Fibroblast of the aortic adventitia (primary cell): ENCODE data around the gene SERTAD2. TPM values are rescaled to one million over a fixed set of nuclear protein-coding genes. Genes with fewer than 3 reads are reported as not detected.

Source experiments
- DNase-seq: peaks from one replicate; pipeline ENCODE4 v3.0.0-alpha.2; 2010; ENCODE audit warnings: low read depth
- H3K4me3 ChIP-seq: 2 replicates; pipeline ENCODE4 v1.5.1; 2011; ENCODE audit warnings: low read depth, mild to moderate bottlenecking, control low read depth, low read length, moderate library complexity
- CTCF ChIP-seq: IDR thresholded peaks from 2 replicates; pipeline ENCODE4 v1.5.1; 2011; ENCODE audit warnings: mild to moderate bottlenecking, low read length, control low read depth, inconsistent platforms; ENCODE audit not compliant: insufficient read depth
- total RNA-seq: library from RNA; depleted of rRNA; stranded (reverse); fragments of >200 nt; gene quantifications from 2 replicates; pipeline ENCODE4 v1.2.3, GENCODE V29; 2012; ENCODE audit warnings: low replicate concordance

SERTAD2 gene
- total RNA-seq, 1 donor, result 34.4 TPM

GRCh38 chr2:64697297-64698176, 43.8 kb upstream of the SERTAD2 start:
- DNase-seq, result peak; percentile 46
- no peak for TF ChIP-seq CTCF
- H3K4me3 ChIP-seq, result no peak overlapping the region

GRCh38 chr2:64696636-64697035, 42.9 kb upstream of the SERTAD2 start:
- no peak for DNase-seq
- no peak overlapping the region for H3K4me3 ChIP-seq
- no peak for TF ChIP-seq CTCF

GRCh38 chr2:64695721-64696261, 42.1 kb upstream of the SERTAD2 start:
- TF ChIP-seq CTCF, result no peak
- H3K4me3 ChIP-seq, result no peak overlapping the region
- peak; percentile 53 for DNase-seq

- H3K4me3 ChIP-seq, result no peak overlapping the region
- no peak for TF ChIP-seq CTCF
- peak; percentile 89 for DNase-seq
These were observed 38.7 kb upstream of the SERTAD2 start for GRCh38 chr2:64692401-64692800.

GRCh38 chr2:64688909-64689308, 35.2 kb upstream of the SERTAD2 start:
- no peak overlapping the region for H3K4me3 ChIP-seq
- DNase-seq, result no peak
- TF ChIP-seq CTCF, result no peak

GRCh38 chr2:64686283-64686956, 32.7 kb upstream of the SERTAD2 start:
- no peak for TF ChIP-seq CTCF
- DNase-seq, result no peak
- H3K4me3 ChIP-seq, result no peak overlapping the region
